ENCODE results near the gene GSTM3. TPM values are rescaled to one million over a fixed set of nuclear protein-coding genes. Genes with fewer than 3 reads are reported as not detected.

Gene GSTM3
- total RNA-seq, 1 donor from 2014 or later, result 4.7 TPM

DNA sequence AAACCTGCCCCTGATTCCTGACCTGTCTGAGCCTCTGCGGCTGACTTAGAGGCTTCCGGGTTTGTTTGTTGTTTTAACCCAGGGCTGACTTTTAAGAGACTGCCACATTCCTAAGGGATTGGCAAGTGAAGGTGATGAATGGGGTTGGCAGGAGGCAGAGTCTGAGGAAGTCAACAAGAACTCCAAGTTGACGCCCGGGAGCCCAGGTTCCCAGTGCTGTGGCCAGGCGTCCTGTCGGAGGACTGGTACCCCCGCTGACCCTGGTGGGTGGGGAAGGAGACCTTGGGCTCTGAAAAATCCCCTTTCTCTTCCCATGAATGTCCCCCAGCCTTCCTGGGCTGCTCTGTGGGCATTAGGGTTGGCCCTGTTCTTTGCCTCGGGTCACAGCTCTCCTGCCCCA lies 42.6 kb upstream of the GSTM3 start:
- peak; percentile 36 for FAIRE-seq
- peak; percentile 89 for DNase-seq (ENCODE audit: low read depth)
- Histone ChIP-seq H3K36me3 (ENCODE audit: control insufficient read depth, insufficient read depth, low read length) (no peaks in the 10 kb centered on the region), H3K4me3 (ENCODE audit: low read depth, low read length) (no peak overlapping the region), H3K27me3 (ENCODE audit: control insufficient read depth, insufficient read depth, low read length) (no peaks in the 10 kb centered on the region)
- TF ChIP-seq, protein P1, sequence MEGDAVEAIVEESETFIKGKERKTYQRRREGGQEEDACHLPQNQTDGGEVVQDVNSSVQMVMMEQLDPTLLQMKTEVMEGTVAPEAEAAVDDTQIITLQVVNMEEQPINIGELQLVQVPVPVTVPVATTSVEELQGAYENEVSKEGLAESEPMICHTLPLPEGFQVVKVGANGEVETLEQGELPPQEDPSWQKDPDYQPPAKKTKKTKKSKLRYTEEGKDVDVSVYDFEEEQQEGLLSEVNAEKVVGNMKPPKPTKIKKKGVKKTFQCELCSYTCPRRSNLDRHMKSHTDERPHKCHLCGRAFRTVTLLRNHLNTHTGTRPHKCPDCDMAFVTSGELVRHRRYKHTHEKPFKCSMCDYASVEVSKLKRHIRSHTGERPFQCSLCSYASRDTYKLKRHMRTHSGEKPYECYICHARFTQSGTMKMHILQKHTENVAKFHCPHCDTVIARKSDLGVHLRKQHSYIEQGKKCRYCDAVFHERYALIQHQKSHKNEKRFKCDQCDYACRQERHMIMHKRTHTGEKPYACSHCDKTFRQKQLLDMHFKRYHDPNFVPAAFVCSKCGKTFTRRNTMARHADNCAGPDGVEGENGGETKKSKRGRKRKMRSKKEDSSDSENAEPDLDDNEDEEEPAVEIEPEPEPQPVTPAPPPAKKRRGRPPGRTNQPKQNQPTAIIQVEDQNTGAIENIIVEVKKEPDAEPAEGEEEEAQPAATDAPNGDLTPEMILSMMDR (IDR thresholded peaks at IDR 0.05; ENCODE audit: insufficient read depth, low read length, severe bottlenecking), result no peak

DNA sequence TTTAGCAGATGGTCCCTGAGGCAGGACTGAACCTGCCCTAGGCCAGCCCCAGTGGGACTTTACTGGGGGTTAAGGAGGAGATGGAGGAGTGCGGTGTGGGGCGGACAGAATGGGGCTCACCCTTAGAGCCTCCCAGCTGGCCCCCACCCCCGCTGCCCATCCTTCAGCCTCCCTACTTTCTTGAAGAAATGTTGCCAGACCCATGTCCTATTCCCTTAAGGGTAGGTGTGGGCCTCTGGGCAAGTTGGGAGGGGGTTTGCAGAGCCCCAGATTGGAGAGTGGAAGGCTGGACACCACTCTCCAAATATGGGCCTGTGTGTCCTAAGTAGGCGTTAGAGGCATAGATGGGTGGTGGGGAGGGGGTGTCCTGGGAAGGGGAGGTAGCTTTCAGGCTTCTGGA lies 42.1 kb upstream of the GSTM3 start:
- DNase-seq (ENCODE audit: low read depth), result no peak
- TF ChIP-seq, protein P1 (IDR thresholded peaks at IDR 0.05; ENCODE audit: insufficient read depth, low read length, severe bottlenecking), result no peak
- H3K36me3 ChIP-seq (ENCODE audit: control insufficient read depth, insufficient read depth, low read length), result no peaks in the 10 kb centered on the region
- no peaks in the 10 kb centered on the region for H3K27me3 ChIP-seq (ENCODE audit: control insufficient read depth, insufficient read depth, low read length)
- no peak overlapping the region for H3K4me3 ChIP-seq (ENCODE audit: low read depth, low read length)
- FAIRE-seq, result no peak

DNA sequence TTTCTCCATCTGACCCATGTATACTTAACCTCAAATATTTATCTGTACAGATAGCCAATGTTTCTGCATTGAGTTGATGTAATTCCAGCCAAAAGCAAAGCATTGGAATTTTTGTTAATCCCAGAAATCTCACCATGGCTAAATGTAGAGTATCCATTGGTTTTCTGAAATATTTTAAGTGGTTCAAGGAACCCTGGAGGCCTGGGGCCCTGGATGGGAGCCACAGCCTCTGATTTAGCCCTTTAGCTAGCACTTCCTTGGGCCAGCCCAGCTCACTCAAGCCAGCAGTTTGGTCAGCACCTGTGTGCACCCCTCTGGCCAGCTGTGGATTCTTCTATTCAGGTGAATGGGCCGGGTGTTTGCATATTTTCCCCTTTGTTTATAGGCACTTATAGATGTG lies 41.7 kb upstream of the GSTM3 start:
- H3K4me3 ChIP-seq (ENCODE audit: low read depth, low read length), result no peak overlapping the region
- TF ChIP-seq, protein P1 (IDR thresholded peaks at IDR 0.05; ENCODE audit: insufficient read depth, low read length, severe bottlenecking), result no peak
- no peak for FAIRE-seq
- DNase-seq (ENCODE audit: low read depth), result no peak
- no peaks in the 10 kb centered on the region for H3K36me3 ChIP-seq (ENCODE audit: control insufficient read depth, insufficient read depth, low read length)
- no peaks in the 10 kb centered on the region for H3K27me3 ChIP-seq (ENCODE audit: control insufficient read depth, insufficient read depth, low read length)

DNA sequence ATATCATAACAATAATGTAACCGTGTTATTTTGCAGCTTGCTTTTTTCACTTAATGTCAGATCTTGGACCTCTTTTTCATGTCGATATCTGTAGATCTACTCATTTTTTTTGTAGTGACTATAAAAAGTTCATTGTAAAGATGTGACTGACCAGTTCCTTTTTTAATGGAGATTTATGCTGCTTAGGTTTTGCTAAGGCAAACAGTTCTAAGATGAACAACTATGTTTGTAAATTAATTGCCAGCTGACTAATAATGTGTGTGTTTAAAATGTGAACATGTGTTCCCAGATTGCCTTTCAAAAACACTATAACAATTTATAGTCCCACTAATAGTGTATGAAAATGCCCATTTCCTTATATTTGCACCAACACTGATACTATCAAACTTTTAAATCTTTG lies 41.0 kb upstream of the GSTM3 start:
- TF ChIP-seq, protein P1 (IDR thresholded peaks at IDR 0.05; ENCODE audit: insufficient read depth, low read length, severe bottlenecking), result no peak
- no peaks in the 10 kb centered on the region for H3K27me3 ChIP-seq (ENCODE audit: control insufficient read depth, insufficient read depth, low read length)
- DNase-seq (ENCODE audit: low read depth) (no peak), FAIRE-seq (no peak)
- H3K4me3 ChIP-seq (ENCODE audit: low read depth, low read length), result no peak overlapping the region
- H3K36me3 ChIP-seq (ENCODE audit: control insufficient read depth, insufficient read depth, low read length), result no peaks in the 10 kb centered on the region

DNA sequence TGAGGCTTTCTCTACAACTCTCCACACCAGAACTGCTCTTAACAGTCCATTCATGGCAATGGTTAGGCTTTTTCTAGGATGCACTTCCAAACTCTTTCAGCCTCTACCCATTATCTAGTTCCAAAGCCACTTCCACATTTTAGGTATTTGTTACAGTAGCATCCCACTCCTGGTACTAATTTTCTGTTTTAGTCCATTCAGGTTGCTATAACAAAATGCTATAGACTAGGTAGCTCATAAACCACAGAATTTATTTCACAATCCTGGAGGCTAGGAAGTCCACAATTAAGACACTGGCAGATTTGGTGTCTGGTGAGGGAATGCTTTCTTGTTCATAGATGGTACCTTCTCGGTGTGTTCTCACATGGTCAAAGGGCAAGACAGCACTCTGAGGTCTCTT lies 40.1 kb upstream of the GSTM3 start:
- TF ChIP-seq, protein P1 (IDR thresholded peaks at IDR 0.05; ENCODE audit: insufficient read depth, low read length, severe bottlenecking), result no peak
- Histone ChIP-seq H3K27me3 (ENCODE audit: control insufficient read depth, insufficient read depth, low read length) (no peaks in the 10 kb centered on the region), H3K36me3 (ENCODE audit: control insufficient read depth, insufficient read depth, low read length) (no peaks in the 10 kb centered on the region), H3K4me3 (ENCODE audit: low read depth, low read length) (no peak overlapping the region)
- no peak for DNase-seq (ENCODE audit: low read depth)
- no peak for FAIRE-seq

DNA sequence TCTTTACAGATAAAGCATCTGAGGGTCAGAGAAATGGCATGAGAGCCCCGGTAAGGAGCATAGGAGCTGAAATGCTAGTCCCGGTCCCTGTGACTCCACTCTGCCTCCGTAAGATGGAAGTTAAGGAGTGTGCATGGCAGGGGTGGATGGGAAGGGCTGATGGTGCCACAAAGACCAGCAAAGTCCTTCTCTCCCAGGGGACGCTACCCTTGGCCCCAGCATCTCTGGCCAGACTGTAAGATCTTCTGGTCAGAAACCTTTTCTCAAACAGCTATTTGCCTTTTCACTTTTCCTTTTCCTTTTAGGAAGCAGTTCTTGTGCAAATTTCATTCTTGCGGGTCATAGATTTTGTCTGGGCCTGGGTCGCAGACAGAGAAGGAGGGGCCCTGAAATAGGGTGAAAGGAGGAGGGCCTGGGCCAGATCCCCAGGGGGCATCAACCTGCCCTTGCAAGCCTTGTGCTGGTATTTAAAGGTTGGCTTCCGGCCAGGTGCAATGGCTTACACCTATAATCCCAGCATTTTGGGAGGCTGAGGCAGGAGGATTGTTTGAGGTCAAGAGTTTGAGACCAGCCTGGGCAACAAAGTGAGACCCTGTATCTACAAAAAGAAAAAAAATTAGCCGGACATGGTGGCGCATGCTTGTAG lies 37.3 kb upstream of the GSTM3 start:
- DNase-seq (ENCODE audit: low read depth), result no peak
- no peak for FAIRE-seq
- no peaks in the 10 kb centered on the region for H3K27me3 ChIP-seq (ENCODE audit: control insufficient read depth, insufficient read depth, low read length)
- H3K4me3 ChIP-seq (ENCODE audit: low read depth, low read length), result no peak overlapping the region
- TF ChIP-seq, protein P1 (IDR thresholded peaks at IDR 0.05; ENCODE audit: insufficient read depth, low read length, severe bottlenecking), result no peak
- no peaks in the 10 kb centered on the region for H3K36me3 ChIP-seq (ENCODE audit: control insufficient read depth, insufficient read depth, low read length)

Data from bronchial epithelial cell (primary cell).